Measurements from ENCODE around the gene DNAH17.
A peak's percentile ranks its signal among the peaks of the same experiment; 100 is the strongest.

The DNAH17 gene

GRCh38 chr17:78378225-78379130, 198.7 kb downstream of the DNAH17 start, which contains the start of gene PGS1:
Gene PGS1, plus strand, starts transcription at chr17:78378649. Its CDS starts 17 bp downstream, at chr17:78378666.
- peak; percentile 57 to 93 (median 85) for DNase-seq
- intact Hi-C loops (cut with DNase I), result no loop called here

- intact Hi-C loops (cut with DNase I), result no loop called here
- DNase-seq, result peak in 1 of 42 donors; percentile 36
Observed at GRCh38 chr17:78377858-78378224, 199.4 kb downstream of the DNAH17 start.

- DNase-seq, result no peak
- intact Hi-C loops (cut with DNase I), result no loop called here
Observed at GRCh38 chr17:78376161-78376560, 201.0 kb downstream of the DNAH17 start.

GRCh38 chr17:78375401-78376151, 201.6 kb downstream of the DNAH17 start:
- DNase-seq, result no peak
- intact Hi-C loops (cut with DNase I), result no loop called here

GRCh38 chr17:78374631-78375274, 202.4 kb downstream of the DNAH17 start:
- DNase-seq, result no peak
- intact Hi-C loops (cut with DNase I), result no loop called here

GRCh38 chr17:78374189-78374588, 203.0 kb downstream of the DNAH17 start:
- DNase-seq, result no peak
- intact Hi-C loops (cut with DNase I), result no loop called here
